ENCODE results near the gene RAB24. TPM values are rescaled to one million over a fixed set of nuclear protein-coding genes. Genes with fewer than 3 reads are reported as not detected.

RAB24 gene
- total and polyA plus RNA-seq, 2 experiments from 2014 or later = 27.1 to 27.7 TPM

GRCh38 chr5:177349762-177350161, 46.2 kb upstream of the RAB24 start:
- H3K4me1 Mint-ChIP-seq = peaks cover 22% of the 10 kb centered on the region
- DNase-seq (ENCODE audit: low spot score) = no peak
- Histone ChIP-seq H3K9me2 (ENCODE audit: insufficient read depth) (no peaks in the 10 kb centered on the region), H3K4me1 (ENCODE audit: insufficient read depth) (peaks cover 6% of the 10 kb centered on the region), H3K79me2 (replicated peaks; ENCODE audit: insufficient read depth) (peaks cover 63% of the 10 kb centered on the region), H3K4me3 (peak overlapping the region; percentile 99; the same call in 1 of the 2 replicates), H3K36me3 (ENCODE audit: insufficient read depth) (peaks cover 13% of the 10 kb centered on the region; the same call in 1 of the 2 replicates), H3K27ac (ENCODE audit: low read depth) (no peak overlapping the region), H3K27me3 (ENCODE audit: insufficient read depth) (no peaks in the 10 kb centered on the region; the same call in 1 of the 2 replicates), H3K4me2 (peak overlapping the region; percentile 97; the same call in 1 of the 2 replicates), H4K20me1 (replicated peaks; ENCODE audit: insufficient read depth) (peaks cover 22% of the 10 kb centered on the region), H3F3A (replicated peaks; ENCODE audit: low read depth) (0 out of 2 replicates have a peak, but pooled peaks cover 6% of the 10 kb centered on the region), H2AFZ (no peak overlapping the region)
- H3K27ac Mint-ChIP-seq = no peak overlapping the region
- peaks cover 11% of the 10 kb centered on the region for H3K27me3 Mint-ChIP-seq (ENCODE audit: insufficient read depth, low read depth, poor library complexity)
- no peak for ATAC-seq
- peaks cover 14% of the 10 kb centered on the region for H3K36me3 Mint-ChIP-seq (ENCODE audit: low read depth)
- no peak for TF ChIP-seq ZNF114 (CRISPR knock-in tag; IDR thresholded peaks at IDR 0.05)
- TF ChIP-seq JUNB (IDR thresholded peaks at IDR 0.05; ENCODE audit: unreplicated experiment) = no peak
- no peak for TF ChIP-seq POLR2AphosphoS5 (IDR thresholded peaks at IDR 0.05; ENCODE audit: low read depth)
- TF ChIP-seq, protein P1, sequence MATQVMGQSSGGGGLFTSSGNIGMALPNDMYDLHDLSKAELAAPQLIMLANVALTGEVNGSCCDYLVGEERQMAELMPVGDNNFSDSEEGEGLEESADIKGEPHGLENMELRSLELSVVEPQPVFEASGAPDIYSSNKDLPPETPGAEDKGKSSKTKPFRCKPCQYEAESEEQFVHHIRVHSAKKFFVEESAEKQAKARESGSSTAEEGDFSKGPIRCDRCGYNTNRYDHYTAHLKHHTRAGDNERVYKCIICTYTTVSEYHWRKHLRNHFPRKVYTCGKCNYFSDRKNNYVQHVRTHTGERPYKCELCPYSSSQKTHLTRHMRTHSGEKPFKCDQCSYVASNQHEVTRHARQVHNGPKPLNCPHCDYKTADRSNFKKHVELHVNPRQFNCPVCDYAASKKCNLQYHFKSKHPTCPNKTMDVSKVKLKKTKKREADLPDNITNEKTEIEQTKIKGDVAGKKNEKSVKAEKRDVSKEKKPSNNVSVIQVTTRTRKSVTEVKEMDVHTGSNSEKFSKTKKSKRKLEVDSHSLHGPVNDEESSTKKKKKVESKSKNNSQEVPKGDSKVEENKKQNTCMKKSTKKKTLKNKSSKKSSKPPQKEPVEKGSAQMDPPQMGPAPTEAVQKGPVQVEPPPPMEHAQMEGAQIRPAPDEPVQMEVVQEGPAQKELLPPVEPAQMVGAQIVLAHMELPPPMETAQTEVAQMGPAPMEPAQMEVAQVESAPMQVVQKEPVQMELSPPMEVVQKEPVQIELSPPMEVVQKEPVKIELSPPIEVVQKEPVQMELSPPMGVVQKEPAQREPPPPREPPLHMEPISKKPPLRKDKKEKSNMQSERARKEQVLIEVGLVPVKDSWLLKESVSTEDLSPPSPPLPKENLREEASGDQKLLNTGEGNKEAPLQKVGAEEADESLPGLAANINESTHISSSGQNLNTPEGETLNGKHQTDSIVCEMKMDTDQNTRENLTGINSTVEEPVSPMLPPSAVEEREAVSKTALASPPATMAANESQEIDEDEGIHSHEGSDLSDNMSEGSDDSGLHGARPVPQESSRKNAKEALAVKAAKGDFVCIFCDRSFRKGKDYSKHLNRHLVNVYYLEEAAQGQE (IDR thresholded peaks at IDR 0.05; ENCODE audit: unreplicated experiment) = no peak
- TF ChIP-seq EZH2 (IDR thresholded peaks at IDR 0.05; ENCODE audit: low read depth, unreplicated experiment) = no peak
- no peak for TF ChIP-seq ETS1 (IDR thresholded peaks at IDR 0.05)
- TF ChIP-seq, protein P2, sequence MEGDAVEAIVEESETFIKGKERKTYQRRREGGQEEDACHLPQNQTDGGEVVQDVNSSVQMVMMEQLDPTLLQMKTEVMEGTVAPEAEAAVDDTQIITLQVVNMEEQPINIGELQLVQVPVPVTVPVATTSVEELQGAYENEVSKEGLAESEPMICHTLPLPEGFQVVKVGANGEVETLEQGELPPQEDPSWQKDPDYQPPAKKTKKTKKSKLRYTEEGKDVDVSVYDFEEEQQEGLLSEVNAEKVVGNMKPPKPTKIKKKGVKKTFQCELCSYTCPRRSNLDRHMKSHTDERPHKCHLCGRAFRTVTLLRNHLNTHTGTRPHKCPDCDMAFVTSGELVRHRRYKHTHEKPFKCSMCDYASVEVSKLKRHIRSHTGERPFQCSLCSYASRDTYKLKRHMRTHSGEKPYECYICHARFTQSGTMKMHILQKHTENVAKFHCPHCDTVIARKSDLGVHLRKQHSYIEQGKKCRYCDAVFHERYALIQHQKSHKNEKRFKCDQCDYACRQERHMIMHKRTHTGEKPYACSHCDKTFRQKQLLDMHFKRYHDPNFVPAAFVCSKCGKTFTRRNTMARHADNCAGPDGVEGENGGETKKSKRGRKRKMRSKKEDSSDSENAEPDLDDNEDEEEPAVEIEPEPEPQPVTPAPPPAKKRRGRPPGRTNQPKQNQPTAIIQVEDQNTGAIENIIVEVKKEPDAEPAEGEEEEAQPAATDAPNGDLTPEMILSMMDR (conservative IDR thresholded peaks at IDR 0.05; ENCODE audit: low read depth in 2 of 2) = no peak
- TF ChIP-seq ZNF331 (CRISPR knock-in tag; IDR thresholded peaks at IDR 0.05; ENCODE audit: low read depth) = no peak
- peak overlapping the region; percentile 99 for H3K4me3 Mint-ChIP-seq
- H3K9me3 Mint-ChIP-seq = no peaks in the 10 kb centered on the region

DNA sequence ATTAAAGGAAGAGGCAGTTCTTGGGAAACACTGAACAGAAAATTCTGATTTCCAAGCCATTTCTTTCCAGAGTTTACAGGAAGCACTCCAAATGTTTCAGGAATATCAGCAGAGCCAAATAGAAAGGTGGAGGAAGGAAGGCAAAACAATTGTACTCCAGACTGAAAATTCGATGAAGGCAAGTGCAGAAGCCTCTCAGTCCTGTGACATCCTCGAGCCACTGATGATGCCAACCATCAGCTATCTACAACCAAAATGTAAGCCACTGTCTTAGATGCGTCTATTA, 45.8 kb upstream of the RAB24 start:
- Histone ChIP-seq H3K9me2 (ENCODE audit: insufficient read depth) (no peaks in the 10 kb centered on the region), H3K4me1 (ENCODE audit: insufficient read depth) (peaks cover 6% of the 10 kb centered on the region), H3K4me3 (no peak overlapping the region), H4K20me1 (replicated peaks; ENCODE audit: insufficient read depth) (peaks cover 22% of the 10 kb centered on the region), H3K36me3 (ENCODE audit: insufficient read depth) (peaks cover 13% of the 10 kb centered on the region; the same call in 1 of the 2 replicates), H3F3A (replicated peaks; ENCODE audit: low read depth) (0 out of 2 replicates have a peak, but pooled peaks cover 6% of the 10 kb centered on the region), H3K79me2 (replicated peaks; ENCODE audit: insufficient read depth) (peaks cover 67% of the 10 kb centered on the region), H3K27me3 (ENCODE audit: insufficient read depth) (no peaks in the 10 kb centered on the region), H3K4me2 (no peak overlapping the region), H3K27ac (ENCODE audit: low read depth) (no peak overlapping the region), H2AFZ (no peak overlapping the region)
- peaks cover 14% of the 10 kb centered on the region for H3K36me3 Mint-ChIP-seq (ENCODE audit: low read depth)
- H3K27ac Mint-ChIP-seq = no peak overlapping the region
- H3K27me3 Mint-ChIP-seq (ENCODE audit: insufficient read depth, low read depth, poor library complexity) = peaks cover 7% of the 10 kb centered on the region
- H3K4me3 Mint-ChIP-seq = peak overlapping the region; percentile 18
- no peak for ATAC-seq
- no peak for DNase-seq (ENCODE audit: low spot score)
- peaks cover 22% of the 10 kb centered on the region for H3K4me1 Mint-ChIP-seq
- no peak for TF ChIP-seq NANOG (IDR thresholded peaks at IDR 0.05; ENCODE audit: borderline replicate concordance)
- TF ChIP-seq CREB1 (CRISPR knock-in tag; IDR thresholded peaks at IDR 0.05; ENCODE audit: low read depth) = no peak
- no peak for TF ChIP-seq EZH2 (IDR thresholded peaks at IDR 0.05; ENCODE audit: low read depth, unreplicated experiment)
- H3K9me3 Mint-ChIP-seq = no peaks in the 10 kb centered on the region

Measured in GM23338 (cell line).